GM19328 (cell line): ENCODE results near the gene TEX28.
"Not testable (repeated sequence)": the region's sequence is repeated elsewhere in the genome, so short reads cannot be mapped to it uniquely, and the experiment has no call there.

Experiments used
- ATAC-seq: cut with Tn5 transposase; IDR thresholded peaks from one replicate; pipeline ENCODE4 v1.9.1; 2021; ENCODE audit warnings: mild to moderate bottlenecking, moderate library complexity; ENCODE audit not compliant: unreplicated experiment

TEX28 gene

GRCh38 chrX:154247377-154248045 is 47.4 kb downstream of the TEX28 start:
- ATAC-seq: not testable (repeated sequence)

GRCh38 chrX:154239982-154240503 is 54.9 kb downstream of the TEX28 start:
- ATAC-seq: not testable (repeated sequence)

GRCh38 chrX:154238939-154239559 is 55.9 kb downstream of the TEX28 start:
- ATAC-seq: not testable (repeated sequence)

GRCh38 chrX:154233620-154234019 is 61.3 kb downstream of the TEX28 start:
- ATAC-seq: not testable (repeated sequence)

GRCh38 chrX:154231443-154231842 is 63.5 kb downstream of the TEX28 start:
- ATAC-seq: not testable (repeated sequence)

- ATAC-seq: not testable (repeated sequence)
Observed at GRCh38 chrX:154226706-154227105, 68.2 kb downstream of the TEX28 start.

- ATAC-seq: not testable (repeated sequence)
Observed at GRCh38 chrX:154225292-154225691, 69.6 kb downstream of the TEX28 start.
